Middle frontal gyrus (tissue), 1 donor: ENCODE measurements around the gene WDR37.

ENCODE experiments used
- DNase-seq: peaks from one replicate; pipeline ENCODE4 v3.0.0-alpha.2; 2015; ENCODE audit warnings: low spot score; ENCODE audit errors: extremely low spot score

Gene WDR37

DNA sequence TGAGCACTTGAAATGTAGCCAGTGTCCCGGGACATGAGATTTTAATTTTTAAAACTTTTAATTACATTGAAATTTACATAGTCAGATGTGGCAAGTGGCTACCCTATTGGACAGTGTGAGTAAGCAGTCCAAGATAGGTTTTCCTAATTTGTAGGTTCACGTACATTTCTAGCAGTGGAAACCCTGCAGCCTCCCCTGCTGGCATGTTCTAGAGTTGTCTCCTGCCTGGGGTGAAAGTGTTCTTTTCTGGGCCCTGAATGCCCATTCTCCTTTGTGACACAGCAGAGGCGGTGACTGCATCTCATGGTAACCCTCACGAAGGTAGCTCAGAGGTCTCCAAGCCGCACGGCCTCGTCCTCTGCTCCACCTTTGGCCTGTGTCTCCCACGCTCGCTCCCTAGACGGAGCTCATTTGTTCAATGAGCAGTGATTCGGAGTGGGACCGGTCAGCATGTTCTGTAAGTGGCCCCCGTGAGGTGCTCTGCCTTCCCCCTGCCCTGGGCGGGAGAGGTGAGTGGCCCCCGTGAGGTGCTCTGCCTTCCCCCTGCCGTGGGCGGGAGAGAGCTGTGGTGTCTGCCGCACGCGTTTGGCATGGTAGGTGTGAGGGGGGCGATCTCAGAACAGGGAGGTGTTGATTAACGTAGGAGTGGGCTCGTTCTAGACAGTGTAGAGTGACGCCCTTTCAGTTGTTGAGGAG lies 18.0 kb downstream of the WDR37 start:
- DNase-seq, result no peak

DNA sequence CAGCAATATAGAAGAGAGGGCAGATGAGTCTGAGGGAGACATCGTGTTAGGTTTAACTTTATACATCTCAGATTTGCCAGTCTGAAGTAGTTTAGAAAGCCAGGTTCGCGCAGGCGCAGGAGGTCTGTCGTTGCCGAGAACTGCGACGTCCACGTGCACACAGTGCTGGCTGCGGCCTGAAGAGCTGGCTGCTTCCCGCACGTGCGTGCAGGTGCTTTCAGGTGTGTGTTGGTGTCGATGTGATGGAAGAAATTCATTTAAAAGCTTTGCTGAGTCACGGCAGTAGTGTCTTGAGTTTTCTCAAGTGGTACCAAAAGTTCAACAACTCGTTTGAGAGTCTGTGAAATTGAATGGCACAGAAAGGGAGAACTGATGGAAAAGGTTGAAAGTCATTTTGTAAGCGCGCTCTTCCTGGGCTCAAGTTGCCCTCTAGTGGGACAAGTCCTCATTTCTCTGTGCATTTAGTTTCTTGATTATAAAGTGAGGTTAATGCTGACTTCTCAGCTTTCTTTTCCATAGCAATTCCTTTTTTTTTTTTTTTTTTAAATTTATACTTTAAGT lies 18.6 kb downstream of the WDR37 start:
- no peak for DNase-seq

DNA sequence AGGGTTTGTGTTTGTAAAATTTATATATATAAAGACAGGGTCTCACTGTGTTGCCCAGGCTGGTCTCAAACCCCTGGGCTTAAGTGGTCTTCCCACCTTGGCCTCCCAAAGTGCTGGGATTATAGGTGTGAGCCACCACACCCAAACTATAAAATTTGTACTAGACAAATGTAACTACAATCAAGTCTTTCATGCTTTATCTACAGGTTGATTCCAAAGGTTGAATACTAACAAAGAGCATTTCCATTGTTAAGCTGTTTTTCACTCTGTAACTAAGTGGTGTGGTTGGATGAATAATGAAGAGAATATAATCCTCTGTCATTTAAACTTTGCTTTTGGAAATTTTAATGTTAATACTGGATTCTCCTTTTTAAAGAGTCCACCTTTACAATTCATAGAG lies 22.5 kb downstream of the WDR37 start:
- no peak for DNase-seq

DNA sequence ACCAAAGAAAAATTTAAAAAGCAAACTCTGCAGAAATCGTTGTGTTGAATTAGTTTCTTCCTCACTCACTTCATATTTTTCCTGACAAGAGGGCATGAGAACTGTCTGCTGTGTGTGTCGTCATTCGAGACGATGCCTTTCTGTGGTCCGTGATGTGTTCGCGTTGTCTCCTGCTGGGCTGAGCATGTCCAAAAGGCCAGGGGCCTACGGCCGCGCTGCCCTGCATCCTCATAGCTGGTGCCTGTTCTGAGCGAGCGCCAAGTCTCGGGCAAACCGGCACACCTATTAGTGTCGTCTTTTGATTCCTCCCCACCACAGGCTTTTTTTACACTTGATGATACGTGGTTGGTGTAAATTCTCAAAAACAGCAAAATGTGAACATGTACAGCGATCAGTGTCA lies 27.4 kb downstream of the WDR37 start:
- no peak for DNase-seq

DNA sequence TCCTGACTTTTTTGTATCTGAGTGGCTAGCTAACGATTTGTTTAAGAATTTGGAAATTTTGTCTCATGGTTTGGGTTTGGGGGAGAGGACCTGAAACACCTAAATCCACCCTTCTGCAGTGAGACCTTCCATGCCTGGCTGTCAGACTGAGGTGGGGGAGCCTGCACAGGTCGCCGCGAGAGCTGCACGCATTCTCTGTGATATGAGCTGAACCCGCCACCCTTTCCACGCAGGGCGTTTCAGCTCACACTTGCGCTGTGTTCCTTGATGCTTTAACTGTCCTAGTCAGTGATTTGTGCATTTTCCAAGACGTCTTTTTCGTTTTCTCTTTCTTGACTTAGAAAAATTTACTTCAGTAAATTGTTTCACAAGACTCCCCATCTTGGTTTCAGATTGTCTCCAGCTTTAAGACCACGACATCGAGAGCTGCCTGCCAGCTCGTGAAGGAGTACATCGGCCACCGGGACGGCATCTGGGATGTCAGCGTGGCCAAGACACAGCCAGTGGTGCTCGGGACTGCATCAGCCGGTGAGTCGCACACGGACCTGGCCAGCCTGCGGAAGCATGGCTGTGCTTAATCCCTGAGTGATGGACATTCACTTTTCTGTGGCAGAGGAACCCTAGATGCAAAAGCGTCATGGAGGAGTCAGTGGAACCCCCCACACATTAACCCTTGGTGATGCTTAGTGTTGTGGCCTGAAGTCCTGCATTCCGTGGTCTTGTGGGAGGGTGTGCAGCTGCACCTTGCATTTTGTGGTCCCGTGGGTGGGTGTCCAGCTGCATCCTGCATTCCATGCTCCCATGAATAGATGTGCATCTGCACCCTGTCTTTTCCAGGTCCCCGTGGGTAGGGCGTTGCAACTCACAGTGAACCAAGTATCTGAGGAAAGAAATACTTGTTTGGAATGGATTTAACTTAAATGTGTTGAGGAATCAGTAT lies 28.1 kb downstream of the WDR37 start:
- DNase-seq, result no peak

DNA sequence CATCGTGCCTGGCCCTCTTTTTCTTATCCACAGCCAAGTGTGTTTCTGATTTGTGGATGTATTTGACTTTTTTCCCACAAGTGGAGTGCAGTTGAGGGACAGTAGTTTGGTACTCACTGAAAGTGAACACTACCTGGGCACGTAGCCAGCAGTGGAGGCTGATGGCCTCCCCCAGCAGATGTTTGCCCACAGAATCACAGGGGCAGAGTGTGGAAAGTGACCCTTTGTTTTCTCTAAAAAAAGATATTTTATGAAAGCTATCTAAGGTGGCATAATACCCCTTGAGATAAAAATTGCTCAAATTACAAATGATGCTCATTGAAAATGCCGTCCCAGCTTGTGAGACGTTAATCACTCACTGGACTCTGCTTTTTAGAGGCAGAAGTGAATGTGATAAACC lies 29.1 kb downstream of the WDR37 start:
- no peak for DNase-seq

DNA sequence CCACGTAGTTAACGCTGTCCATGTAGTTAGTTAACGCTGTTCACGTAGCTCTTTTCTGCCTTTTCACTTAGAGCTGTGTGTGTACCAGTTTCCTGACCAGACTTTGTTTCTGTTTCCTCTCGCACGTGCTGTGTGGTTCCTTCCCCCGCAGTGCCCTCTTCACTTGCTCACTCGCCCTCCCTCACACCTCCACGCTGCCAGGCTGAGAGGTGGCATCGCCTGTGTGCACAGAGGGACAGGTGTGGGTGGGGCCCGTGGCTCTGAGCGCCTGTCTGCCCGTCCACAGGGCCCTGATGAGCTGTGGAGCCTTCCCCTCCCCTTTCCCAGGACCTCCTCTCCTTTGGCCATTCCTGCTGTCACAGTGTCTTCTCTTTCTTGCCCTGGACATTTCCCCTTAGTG lies 30.6 kb downstream of the WDR37 start:
- no peak for DNase-seq

DNA sequence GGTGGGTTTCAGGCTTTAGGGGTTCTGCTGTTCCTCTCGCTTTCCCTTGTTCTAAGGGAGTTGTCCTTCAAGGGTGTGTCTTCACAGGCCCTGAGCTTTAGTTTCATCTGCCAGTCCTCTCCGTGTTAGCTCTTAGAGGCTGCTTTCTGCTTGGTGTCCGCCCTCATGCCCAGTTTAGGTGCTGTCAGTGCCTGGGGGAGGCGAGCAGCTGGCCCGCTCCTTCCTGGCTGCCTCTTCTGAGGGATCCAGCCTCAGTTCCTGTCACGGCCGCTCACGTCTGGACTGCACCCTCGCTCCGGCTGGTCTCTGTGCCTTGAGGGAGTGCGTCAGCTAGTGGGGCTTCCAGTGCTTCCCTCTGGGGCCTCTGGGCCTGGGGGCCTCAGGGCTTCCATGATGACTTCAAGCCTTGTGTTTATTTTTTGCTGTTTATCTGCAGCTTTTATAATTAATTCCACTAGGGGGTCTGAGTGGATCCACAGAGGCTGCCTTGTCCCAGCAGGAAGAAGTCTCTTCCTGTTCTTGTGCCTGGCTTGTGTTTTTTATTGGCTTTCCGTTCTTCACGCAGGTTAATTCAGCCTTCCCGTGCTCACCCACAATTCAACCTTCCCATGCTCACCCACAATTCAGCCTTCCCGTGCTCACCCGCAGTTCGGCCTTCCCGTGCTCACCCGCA lies 33.0 kb downstream of the WDR37 start:
- no peak for DNase-seq

DNA sequence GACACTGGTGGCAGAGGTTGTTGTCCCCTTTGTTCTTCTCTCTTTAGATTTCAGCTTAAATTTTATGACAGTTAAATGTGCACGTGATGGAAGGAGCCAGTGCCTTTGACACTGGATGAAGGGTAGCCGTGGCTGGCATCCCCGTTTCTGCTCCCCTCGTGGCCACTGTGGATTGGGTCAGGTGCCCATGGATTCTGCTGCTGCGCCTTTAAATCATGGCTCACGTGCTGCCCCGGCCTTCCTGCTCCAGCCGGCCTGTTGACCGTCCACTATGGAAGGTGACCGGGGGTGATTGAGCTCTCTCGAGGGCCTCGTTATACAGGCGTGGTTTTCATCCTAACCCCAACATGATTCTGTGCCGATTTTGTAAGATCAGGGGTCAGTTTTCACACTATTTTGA lies 34.5 kb downstream of the WDR37 start:
- DNase-seq, result no peak

DNA sequence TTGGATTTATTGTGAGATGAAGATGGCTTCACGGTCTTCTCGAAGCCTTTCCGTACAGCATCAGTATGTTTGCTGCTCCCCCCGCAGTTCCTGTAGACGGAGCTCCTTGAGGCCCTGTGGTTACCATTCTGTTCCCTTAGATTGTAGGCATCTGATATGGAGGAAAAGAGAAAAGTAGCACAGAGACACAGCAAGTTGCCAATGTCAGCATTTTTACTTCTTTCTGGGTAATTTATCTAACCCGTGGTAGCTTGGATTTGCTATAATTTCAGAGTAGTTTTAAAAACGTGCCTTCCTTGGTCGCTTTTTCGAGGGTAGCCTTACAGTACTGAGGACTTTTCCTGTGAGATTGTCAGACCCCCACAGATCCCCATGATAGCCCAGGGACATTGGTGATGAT lies 37.5 kb downstream of the WDR37 start:
- DNase-seq, result no peak

DNA sequence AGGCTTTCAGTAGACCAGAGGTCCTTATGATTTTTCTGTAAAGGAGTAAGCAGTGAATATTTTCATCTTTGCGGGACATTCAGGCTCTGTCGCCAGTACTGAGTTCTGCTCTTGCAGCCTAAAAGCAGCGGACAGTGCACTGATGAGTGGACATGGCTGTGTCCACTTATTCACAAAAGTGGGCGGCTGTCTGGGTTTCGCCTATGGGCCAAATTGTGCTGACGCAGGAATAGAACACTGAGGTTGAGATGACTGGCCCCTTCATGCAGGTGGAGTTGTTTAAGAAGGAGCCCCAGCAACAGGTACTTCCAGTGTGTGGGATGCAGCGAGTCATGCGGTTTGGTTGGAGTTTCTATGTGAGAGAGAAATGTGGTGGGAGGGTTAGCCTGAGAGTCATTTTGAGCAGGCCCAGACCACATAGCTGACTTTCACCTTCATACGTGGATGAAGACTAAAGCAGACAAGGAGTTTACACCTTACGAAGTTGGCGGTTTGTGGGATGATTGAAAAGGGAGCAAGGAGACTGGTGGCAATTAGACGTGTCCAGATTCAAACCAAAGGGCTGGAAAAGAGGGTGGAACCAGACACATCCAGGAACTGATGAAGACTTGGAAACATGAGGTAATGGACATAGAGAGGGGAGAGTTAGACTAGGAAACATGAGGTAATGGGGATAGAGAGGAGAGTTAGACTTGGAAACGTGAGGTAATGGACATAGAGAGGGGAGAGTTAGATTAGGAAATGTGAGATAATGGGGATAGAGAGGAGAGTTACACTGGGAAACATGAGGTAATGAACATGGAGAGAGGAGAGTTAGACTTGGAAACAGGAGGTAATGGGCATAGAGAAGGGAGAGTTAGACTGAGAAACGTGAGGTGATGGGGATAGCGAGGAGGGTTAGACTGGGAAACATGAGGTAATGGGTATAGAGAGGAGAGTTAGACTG lies 38.2 kb downstream of the WDR37 start:
- DNase-seq, result no peak

DNA sequence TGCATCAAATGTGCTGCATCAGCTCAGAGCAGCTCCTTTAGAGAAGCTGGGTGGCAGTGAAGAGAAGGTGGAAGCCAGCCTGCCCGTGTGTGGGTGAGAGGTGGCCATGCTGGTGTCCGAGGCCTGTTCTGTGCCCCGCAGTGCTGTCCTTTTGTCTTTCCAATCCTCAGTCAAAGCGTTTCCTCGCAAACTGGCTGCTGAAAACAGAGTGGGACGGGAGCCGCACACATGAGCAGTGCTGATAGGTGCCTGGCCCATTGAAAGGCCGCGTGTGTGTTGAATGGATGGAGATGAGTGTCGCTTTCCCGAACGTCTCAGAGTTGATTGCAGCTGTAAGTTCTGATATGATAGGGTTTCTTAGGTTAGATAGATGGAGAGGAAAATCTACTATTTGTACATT lies 39.3 kb downstream of the WDR37 start:
- no peak for DNase-seq

DNA sequence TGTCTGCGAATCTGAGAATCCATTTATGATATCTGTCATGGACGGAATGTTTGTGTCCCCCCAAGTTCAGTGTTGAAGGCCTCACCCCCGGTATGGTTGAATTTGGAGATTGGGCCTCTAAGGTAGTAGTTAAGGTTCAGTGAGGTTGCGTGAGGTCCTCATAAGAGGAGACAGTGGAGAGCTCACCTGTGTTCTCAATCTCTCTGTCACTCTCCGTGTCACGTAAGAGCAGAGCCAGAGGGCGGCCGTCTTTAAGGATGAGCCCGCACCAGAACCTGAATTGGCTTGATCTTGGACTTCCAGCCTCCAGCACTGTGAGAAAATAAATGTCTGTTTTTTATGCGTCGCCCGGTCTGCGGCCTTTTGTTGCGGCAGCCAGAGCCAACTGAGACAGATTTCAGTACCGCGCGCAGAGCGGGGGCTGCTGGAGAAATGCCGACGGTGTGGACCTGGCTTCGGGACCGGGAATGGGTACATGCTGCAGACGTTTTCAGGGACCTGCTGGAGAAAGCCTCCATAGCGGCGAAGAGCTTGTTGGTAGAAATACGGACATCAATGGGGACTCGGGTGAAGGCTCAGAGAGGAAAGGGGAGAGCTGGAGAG lies 40.2 kb downstream of the WDR37 start:
- no peak for DNase-seq

DNA sequence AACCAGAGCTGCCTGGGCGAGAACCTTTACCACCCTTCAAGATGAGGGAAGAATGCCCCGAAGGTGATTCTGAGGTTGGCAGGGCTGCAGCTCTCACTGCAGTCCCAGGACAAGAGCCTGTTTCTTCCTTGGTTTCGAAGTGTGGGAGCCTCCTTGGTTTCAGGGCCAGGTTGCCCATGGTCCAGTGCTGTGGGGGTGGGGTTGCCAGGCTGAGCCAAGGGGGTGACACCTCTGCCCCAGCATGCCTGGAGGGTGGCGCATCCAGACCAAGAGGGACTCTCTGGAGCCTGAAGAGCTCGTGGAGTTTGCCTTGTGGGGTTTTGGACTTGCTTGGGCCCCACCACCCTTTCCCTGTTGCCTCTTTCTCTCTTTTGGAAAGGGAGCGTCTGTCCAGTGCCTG lies 41.3 kb downstream of the WDR37 start:
- no peak for DNase-seq

DNA sequence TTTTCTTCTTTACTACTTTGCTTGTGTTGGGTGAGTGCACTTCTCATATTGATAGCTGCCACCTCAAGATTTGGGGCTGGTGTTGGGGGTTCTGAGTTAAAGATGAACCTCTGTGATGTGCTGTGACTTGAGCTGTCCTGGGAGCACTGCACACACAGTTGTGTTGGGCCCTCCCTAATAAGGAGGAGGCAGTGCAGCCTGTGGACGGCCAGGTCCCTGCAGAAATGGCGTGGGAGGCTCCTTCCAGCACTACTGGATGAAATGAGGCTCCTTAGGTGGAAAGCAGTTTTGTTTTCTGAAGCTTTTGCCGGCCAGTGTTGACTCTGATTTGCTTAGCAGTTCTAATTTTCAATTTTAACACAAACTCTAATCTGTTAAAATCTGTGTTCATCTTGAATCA lies 44.0 kb downstream of the WDR37 start:
- DNase-seq, result no peak

DNA sequence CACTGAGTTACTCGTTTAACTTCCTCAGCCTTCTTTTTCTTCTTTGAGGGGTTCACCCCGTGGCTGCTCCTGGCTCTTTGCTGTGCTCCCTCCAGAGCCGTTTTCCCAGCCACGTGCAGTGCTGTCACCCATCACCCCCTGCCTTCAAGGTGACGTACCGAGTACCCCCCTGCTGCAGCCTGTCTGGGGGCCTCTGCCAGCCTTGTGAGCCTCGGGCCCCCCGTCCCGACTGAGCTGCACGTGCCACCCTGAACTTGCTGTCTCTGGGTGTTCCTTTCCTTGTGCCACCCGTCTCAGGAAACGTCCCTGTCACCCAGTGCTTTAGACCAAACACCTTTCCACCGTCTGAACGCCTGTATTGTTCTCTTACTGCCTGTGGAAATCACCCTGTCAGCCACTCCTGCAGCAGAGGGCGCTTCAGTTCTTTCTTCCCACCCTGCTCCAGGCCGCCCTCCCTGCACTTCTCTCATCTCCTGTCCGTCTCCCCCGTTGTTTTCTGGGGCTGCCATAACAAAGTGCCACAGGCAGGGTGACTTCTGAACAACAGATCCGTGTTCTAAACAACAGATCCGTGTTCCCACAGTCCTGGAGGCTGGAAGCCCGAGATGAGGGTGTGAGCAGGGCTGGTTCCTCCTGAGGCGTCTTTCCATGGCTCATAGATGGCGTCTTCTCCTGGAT lies 44.6 kb downstream of the WDR37 start:
- DNase-seq, result no peak

DNA sequence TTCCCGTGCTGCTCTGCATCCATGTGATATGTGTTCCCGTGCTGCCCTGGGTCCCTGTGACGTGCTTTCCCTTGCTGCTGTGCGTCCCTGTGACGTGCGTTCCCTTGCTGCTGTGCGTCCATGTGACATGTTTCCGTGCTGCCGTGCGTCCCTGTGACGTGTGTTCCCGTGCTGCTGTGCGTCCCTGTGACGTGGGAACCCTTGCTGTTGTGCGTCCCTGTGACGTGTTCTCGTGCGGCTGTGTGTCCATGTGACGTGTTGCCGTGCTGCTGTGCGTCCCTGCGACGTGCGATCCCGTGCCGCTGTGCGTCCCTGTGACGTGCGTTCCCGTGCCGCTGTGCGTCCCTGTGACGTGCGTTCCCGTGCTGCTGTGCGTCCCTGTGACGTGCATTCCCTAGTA lies 45.8 kb downstream of the WDR37 start:
- DNase-seq, result no peak

DNA sequence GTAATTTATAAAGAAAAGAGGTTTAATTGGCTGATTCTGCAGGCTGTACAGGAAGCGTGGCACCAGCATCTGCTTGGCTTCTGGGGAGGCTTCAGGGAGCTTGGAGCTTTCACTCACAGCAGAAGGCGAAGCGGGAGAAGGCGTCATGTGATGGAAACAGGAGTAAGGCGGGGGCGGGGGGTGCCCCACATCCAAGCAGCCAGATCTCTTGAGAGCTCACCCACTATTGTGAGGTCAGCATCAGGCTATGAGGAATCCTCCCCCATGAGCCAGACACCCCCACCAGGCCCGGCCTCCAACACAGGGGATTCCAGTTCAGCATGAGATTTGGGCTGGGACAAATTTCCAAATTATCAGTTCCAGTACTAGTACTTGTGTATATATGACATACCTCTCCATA lies 46.2 kb downstream of the WDR37 start:
- DNase-seq, result no peak

DNA sequence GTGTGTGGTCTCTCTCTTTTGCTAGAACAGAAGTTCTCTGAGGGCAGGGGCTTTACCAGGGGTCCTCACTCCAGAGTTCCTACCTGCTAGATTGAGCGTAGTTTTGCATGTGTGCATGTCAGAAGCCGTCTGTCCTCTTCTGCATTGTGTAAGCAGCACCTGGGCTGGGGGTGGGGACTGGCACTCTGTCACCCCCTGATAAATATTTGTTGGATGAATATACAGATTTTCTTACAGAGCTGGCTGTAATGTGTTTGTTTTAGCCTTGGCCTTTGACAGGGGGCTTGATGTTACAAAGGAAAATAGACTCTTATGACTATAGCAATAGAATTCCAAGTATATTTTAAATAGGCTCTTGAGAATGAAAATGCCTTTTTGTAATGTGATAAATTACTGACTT lies 46.6 kb downstream of the WDR37 start:
- DNase-seq, result no peak

DNA sequence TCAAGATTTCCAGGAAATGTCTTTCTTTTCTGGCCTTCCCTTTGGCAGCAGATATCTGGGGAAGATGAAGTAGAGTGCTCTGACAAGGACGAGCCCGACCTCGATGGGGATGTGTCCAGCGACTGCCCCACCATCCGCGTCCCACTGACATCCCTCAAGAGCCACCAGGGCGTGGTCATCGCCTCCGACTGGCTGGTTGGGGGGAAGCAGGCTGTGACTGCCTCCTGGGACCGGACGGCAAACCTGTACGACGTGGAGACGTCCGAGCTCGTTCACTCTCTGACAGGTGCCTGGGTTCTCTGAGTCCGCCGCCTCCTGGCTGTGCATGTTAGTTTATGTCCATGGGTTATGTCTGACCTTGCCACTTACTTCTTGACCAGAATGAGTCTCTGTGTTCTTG lies 47.4 kb downstream of the WDR37 start:
- DNase-seq, result no peak
